NCI-H2196 (cell line): ENCODE measurements around the gene LRRC61.
A peak's percentile ranks its signal among the peaks of the same experiment; 100 is the strongest.

Experiments
- DNase-seq: peaks from one replicate; lab custom pipeline; 2025; ENCODE audit not compliant: unreplicated experiment; lab: John Stamatoyannopoulos, UW

Gene LRRC61

DNA sequence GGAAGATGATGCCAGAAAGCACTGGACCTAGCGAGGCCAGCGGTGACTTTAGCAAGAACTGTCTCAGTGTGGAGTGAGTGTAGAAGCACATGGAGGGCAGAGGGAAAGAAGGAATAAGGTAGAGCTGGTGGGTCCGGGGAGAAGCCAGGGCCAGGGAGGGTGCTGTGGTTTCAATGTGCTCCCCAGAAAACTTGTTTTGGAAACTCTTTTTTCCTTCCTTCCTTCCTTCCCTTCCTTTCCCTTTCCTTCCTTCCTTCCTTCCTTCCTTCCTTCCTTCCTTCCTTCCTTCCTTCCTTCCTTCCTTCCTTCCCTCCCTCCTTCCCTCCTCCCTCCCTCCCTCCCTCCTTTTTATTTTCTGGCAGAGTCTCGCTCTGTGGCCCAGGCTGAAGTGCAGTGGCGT is 23.8 kb downstream of the LRRC61 start:
- DNase-seq: no peak

DNA sequence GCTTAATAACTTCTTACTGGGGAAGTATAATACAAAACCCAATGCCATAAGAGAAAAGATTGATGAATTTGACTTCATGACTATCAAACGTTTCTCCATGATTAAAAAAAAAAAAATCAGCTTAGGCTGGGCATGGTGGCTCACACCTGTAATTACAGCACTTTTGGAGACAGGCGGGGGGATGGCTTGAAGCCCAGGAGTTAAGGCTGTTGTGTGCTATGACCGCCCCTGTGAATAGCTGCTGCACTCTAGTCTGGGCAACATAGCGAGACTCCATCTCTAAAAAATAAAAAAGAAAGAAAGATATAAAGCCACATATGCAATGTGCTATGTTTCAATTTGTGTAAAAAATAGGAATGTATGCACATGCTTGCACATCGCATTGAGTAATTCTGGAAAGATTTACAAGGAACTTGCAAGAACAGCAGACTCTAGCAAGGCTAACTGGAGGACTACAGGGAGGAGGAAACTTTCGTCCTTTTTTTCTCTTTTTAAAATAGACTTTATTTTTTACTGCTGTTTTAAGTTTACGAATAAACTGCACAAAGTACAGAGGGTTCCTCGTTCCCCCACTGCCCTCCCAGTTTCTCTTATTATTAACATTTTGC is 28.5 kb downstream of the LRRC61 start:
- no peak for DNase-seq

- no peak for DNase-seq
Measured at GRCh38 chr7:150355666-150356059, 32.5 kb downstream of the LRRC61 start.

DNA sequence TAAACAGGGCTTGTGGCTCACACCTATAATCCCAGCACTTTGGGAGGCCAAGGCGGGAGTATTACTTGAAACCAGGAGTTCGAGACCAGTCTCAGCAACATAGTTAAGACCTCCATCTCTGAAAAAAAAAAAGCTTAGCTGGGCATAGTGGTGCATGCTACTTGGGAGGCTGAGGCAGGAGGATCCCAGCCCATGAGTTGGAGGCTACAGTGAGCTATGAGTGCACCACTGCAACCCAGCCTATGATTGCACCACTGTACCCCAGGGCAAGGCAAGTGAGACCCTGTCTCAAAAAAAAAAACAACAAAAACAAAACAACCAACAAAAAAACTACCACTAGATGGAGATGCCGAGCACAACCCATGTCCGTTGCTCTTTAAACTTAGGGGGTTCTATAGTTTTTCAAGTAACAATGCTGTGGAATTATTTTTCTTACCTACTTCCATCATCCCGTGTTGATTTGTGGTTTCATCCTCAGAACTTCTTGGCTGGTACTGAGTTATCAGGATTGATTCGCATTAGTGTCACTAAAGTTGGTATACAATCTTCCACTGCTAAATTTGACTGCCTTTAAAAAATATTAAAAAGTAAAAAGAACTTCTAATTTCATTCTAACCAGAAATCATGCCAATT is 33.2 kb downstream of the LRRC61 start:
- DNase-seq: peak; percentile 23

- peak; percentile 47 for DNase-seq
Measured at GRCh38 chr7:150357270-150357669, 34.1 kb downstream of the LRRC61 start.

DNA sequence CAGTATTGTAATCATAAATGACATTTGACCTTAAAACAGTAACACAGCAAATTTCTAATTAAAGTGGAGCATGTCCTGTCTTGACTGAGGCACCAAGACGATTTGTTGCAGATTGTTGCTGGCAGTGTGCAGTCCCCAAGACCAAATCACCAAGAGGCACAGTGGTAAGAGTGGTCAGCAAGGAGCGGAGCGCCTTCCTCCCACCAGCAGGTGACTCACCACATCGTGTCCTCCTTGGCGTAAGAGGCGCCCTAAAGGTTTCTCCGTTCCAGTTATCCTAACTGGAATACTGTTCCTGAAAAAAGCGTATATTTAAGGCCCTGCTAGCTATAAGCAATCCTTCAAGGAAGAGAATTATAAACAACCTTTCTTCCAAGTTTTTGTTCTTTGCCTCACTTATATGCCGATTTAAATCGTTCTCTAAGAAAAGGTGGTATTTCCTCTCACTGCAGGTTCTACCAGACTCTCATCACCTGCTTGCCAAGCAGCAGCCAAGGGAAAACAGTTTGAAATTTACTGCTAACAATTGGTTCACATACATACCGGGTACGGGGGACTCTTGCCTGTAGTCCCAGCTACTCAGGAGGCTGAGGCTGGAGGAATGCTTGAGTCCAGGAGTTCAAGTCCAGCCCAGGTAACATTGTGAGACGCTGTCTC is 34.7 kb downstream of the LRRC61 start:
- no peak for DNase-seq

DNA sequence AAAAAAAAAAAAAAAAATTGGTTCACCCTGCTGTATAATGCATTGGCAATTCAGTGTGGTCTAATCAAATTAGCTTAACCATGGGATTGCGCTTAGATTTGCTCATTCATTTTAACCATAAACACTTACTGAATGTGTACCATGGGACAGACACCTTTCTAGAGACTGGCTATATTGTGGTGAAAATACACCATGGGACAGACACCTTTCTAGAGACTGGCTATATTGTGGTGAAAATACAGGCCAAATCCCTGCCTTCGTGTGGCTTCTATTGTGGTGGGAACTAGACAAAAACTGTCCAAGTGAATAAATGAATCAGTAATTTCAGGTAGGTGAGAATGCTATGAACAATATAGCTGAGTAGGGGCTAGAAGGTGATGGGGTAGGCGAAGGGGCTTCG is 35.3 kb downstream of the LRRC61 start:
- DNase-seq: no peak

DNA sequence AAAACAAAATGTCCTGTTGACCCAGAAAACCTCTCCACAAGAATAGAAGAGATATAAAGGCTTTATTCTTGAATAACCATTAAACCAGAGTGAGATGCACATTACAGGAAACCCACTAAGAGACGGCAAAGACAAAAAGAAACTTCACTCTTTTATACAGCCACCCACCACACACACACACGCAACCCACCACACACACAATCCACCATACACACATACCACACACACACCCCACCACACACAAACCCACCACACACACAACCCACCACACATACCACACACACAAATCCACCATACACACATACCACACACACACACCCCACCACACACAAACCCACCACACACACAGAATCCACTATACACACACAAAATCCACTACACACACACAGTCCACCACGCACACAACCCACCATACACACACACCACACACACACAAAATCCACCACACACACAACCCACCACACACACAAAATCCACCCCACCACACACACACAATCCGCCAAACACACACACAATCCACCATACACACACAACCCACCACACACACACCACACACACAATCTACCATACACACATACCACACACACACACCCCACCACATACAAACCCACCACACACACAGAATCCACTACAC is 36.0 kb downstream of the LRRC61 start:
- DNase-seq: no peak

- no peak for DNase-seq
Measured at GRCh38 chr7:150359622-150360362, 36.6 kb downstream of the LRRC61 start.

DNA sequence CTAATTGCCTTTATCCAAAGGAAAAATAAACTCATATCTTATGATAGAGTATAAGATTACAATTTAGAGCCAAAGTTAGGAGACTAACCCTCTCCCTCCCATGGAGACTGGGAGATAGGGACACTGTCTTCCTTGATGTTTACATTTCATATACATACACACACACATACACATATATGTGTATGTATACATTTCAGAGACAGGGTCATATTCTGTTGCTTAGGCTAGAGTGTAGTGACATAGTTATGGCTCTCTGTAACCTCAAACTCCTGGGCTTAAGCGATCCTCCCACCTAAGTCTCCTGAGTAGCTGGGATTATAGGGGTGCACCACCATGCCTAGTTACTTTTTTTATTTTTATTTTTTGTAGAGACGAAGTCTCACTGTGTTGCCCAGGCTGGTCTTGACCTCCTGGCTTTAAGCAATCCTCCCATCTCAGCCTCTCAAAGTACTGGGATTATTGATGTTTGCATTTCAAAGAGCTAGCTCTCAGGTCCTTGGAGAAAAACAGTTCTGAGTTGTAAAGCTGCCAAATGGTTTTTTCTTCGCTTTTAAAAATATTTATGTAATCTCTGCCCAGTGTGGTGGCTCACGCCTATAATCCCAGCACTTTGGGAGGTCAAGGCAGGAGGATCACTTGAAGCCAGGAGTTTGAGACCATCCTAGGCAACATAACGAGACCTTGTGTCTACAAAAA is 37.4 kb downstream of the LRRC61 start:
- DNase-seq: no peak

DNA sequence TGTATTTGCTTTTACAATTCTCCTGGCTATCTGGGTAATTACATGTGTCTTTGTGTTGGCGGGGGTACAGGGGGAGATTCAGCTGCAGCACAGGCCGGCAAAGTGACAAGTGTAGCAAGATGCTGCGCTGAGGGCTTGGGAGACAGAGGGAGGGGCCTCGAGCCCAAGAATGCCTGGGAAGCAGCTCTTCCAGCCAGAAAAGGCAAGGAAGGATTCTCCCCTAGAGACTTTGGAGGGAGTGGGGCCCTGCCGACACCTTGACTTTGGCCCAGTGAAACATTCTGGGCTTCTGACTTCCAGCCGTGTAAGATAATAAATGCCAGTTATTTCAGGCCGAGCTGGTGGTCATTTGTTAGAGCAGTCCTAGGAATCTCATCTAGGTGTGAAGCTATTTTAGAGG is 38.2 kb downstream of the LRRC61 start:
- DNase-seq: no peak

DNA sequence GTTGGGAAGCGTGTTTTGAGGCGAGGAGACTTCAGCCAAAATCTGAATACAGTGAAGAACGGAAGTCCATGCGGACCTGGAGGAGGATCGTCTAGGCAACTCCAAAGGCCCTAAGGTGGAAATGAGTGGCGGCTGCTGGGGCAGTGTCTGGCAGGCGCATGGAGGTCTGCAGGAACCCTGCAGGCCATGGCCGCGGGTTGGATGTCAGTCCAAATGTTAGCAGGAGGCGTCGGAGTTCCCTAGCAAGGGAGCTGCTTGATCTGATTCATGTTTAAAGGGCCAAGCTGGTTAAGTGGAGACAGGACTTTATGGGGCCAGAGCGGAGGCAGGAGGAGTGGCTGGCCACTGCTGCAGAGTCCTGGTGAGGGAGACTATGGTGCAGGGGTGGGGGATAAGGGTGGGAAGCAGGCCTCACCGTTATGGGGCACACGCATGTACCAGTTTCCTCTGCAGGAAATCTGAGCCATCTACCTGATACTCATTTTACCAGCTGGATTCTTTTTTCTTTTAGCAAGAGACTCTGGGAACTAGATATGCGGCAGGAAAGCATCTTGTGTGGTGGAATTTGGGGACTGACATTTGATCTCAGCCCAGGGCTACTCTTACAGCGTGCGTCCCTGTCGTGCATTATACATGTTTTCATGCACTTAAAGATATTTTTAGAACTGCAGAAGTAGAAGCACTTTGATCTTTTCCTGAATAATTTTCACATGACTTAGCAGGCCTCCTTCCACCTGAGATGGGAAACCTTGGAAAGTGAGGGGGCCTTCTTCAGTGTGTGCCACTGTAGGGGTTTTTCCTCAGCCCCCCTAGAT is 38.9 kb downstream of the LRRC61 start:
- no peak for DNase-seq

DNA sequence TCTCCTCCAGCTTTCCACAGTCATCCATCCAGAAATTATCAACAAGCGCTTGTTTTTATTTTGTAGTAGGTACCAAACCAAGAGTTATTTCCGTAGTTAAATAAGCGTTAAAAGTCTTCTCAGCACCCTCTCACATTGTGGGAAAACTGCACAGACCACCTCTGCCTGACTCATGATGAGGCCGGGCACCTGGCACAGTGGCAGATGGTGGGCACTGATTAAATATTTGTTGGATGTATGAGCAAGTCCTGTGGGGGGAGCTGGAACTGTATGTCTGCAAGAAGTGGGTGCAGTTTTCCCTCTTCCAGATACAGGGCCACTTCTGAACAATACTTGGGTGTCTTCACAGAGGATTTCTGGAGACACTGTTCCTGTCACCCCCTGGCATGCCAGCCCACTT is 40.2 kb downstream of the LRRC61 start:
- DNase-seq: no peak

GRCh38 chr7:150363872-150364271 is 40.7 kb downstream of the LRRC61 start:
- no peak for DNase-seq

- no peak for DNase-seq
Measured at GRCh38 chr7:150365194-150365593, 42.0 kb downstream of the LRRC61 start.

- no peak for DNase-seq
Measured at GRCh38 chr7:150365673-150366398, 42.7 kb downstream of the LRRC61 start.

- no peak for DNase-seq
Measured at GRCh38 chr7:150367677-150368095, 44.5 kb downstream of the LRRC61 start.

DNA sequence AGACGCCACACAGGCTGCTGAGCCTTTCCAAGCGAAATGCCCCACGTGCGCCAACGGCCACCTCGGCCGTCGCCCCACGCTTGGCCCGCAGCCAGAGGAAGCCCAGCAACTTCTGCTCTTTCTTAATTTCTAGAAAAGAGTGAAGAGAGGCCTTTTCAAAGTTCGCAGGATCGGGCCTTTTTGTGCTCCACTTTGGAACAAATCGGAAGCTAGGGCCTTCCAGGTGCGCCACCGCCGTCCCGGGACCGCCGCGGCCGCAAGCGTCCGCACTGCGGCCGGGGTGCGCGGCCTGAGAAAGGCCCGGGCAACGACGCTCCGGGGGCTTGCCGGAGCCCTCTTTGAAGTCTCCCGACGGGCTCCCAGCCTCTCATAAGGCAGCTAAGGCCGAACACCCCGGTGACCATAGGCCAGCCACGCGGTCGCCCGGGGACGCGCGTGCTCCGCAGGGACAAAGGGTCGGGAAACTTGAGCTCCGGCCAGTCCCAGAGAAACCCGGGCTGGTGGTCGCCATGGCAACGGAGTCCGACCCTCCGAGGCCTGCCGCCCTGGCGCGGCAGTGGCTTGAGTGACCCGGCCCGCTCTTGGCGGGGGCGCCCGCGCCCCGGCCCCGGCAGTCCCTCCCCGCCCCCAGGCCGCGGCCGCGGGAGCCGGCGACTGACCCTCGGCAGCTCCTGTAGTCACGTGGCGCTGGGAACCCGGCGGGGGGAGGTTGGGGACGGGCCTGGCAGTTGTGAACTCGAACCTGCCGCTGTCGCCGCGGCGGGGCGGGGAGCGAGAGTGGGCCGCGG is 45.1 kb downstream of the LRRC61 start, which contains the start of gene REPIN1:
TSS of gene REPIN1 (plus strand) at position 727 of the 788 bp plus-strand sequence. CDS start 890 bp downstream, outside the sequence.
- DNase-seq: peak; percentile 94
